Esophagus squamous epithelium (tissue), 5 donors: ENCODE data around the gene USP21. TPM values are rescaled to one million over a fixed set of nuclear protein-coding genes. Genes with fewer than 3 reads are reported as not detected.

ENCODE experiments used
- DNase-seq: peaks from one replicate; lab custom pipeline; 2025; lab: John Stamatoyannopoulos, UW
- H3K27ac ChIP-seq, 4 donors: fragments of 200-600 bp; sonication (generic); one replicate each; pipeline ENCODE4 v1.5.1; 2016 to 2019; ENCODE audit warnings: mild to moderate bottlenecking in 1 of 4
- H3K27me3 ChIP-seq, 4 donors: fragments of 200-600 bp; sonication (generic); 1 replicate in 3 of 4; 2 replicates in 1 of 4; pipeline versions ENCODE4 v1.5.1 to v1.6.0; 2017 to 2021; ENCODE audit warnings: antibody characterized with exemption in 1 of 4
- H3K36me3 ChIP-seq, 3 donors: fragments of 200-600 bp; sonication (generic); one replicate each; pipeline ENCODE4 v1.5.1; 2016 to 2019
- H3K4me1 ChIP-seq, 3 donors: fragments of 200-600 bp; sonication (generic); one replicate each; pipeline ENCODE4 v1.5.1; 2017 to 2019
- H3K4me3 ChIP-seq, 4 donors: fragments of 200-600 bp; sonication (generic); 1 replicate in 3 of 4; 2 replicates in 1 of 4; pipeline ENCODE4 v1.5.1; 2016 to 2019; ENCODE audit warnings: mild to moderate bottlenecking in 2 of 4, moderate library complexity in 1 of 4
- H3K9me3 ChIP-seq, 3 donors: fragments of 200-600 bp; sonication (generic); one replicate each; pipeline ENCODE4 v1.5.1; 2016 to 2019
- POLR2A ChIP-seq, 4 donors: fragments of 450-650 bp; IDR thresholded peaks; one replicate each; pipeline ENCODE4 v1.6.1; 2017; ENCODE audit warnings: antibody characterized with exemption in 4 of 4, mild to moderate bottlenecking in 4 of 4, moderate library complexity in 3 of 4
- WGBS, 2 donors: methylation state at CpG; one replicate each; pipeline ENCODE4 v1.1.5; 2018; 5-methylcytosine and 5-hydroxymethylcytosine counted together
- intact Hi-C: fragments of 100-400 bp; cut with DNase I; formaldehyde crosslinking; loops from one replicate; pipeline ENCODE4 v1.15.0; 2022
- total RNA-seq, 4 donors: library from RNA; depleted of rRNA; stranded (reverse); fragments of >200 nt; gene quantifications; one replicate each; pipeline ENCODE4 v1.1.0, GENCODE V29; 2016
- TF ChIP-seq, protein P1 (sequence below), 6 experiments: fragments of 450-650 bp in 4 of 6; fragments of 200-600 bp in 2 of 6; sonication (generic) in 2 of 6; IDR thresholded peaks; one replicate each; pipeline ENCODE4 v1.5.1; 2016 to 2019; ENCODE audit warnings: antibody characterized with exemption in 6 of 6, mild to moderate bottlenecking in 4 of 6, moderate library complexity in 4 of 6
- donor health status: DM: yes; HTN: yes; CAD: no.

Gene USP21
- total RNA-seq, 4 donors from 2014 or later, result 12.1 to 20.4 (median 17.0) TPM

GRCh38 chr1:161153176-161153575 lies 6.1 kb upstream of the USP21 start:
- H3K9me3 ChIP-seq, result no peaks in the 10 kb centered on the region
- peaks cover 7 to 29% (median 8%) of the 10 kb centered on the region in 3 donors for H3K4me1 ChIP-seq
- TF ChIP-seq, protein P1, sequence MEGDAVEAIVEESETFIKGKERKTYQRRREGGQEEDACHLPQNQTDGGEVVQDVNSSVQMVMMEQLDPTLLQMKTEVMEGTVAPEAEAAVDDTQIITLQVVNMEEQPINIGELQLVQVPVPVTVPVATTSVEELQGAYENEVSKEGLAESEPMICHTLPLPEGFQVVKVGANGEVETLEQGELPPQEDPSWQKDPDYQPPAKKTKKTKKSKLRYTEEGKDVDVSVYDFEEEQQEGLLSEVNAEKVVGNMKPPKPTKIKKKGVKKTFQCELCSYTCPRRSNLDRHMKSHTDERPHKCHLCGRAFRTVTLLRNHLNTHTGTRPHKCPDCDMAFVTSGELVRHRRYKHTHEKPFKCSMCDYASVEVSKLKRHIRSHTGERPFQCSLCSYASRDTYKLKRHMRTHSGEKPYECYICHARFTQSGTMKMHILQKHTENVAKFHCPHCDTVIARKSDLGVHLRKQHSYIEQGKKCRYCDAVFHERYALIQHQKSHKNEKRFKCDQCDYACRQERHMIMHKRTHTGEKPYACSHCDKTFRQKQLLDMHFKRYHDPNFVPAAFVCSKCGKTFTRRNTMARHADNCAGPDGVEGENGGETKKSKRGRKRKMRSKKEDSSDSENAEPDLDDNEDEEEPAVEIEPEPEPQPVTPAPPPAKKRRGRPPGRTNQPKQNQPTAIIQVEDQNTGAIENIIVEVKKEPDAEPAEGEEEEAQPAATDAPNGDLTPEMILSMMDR (IDR thresholded peaks at IDR 0.05), result no peak
- TF ChIP-seq POLR2A (IDR thresholded peaks at IDR 0.05), result no peak
- peak overlapping the region; percentile 94 to 97 (median 94) for H3K27ac ChIP-seq
- WGBS, 2 donors, result 22 to 24% methylated on average over 9 of the region's 9 CpGs
- peak overlapping the region; percentile 55 to 84 (median 72) for H3K4me3 ChIP-seq
- no peak for DNase-seq
- peaks cover 0 to 16% (median 6%) of the 10 kb centered on the region in 3 donors for H3K36me3 ChIP-seq
- no peaks in the 10 kb centered on the region for H3K27me3 ChIP-seq
- intact Hi-C loops, result no loop called here

GRCh38 chr1:161153682-161154337 lies 5.5 kb upstream of the USP21 start, which contains the start of gene UFC1:
UFC1 (plus strand) TSS chr1:161153978; CDS start chr1:161153998, 20 bp downstream.
- Histone ChIP-seq H3K36me3 (peaks cover 0 to 21% (median 8%) of the 10 kb centered on the region in 3 donors), H3K9me3 (no peaks in the 10 kb centered on the region), H3K4me3 (peak within 1 kb of the TSS; percentile 55 to 84 (median 72)), H3K27me3 (no peaks in the 10 kb centered on the region), H3K4me1 (peaks cover 7 to 35% (median 10%) of the 10 kb centered on the region in 3 donors), H3K27ac (peak within 1 kb of the TSS; percentile 94 to 97 (median 94))
- intact Hi-C loops, result no loop called here
- 0 to 1% methylated on average over 25 to 32 of the region's 33 CpGs for WGBS, 2 donors
- TF ChIP-seq POLR2A (IDR thresholded peaks at IDR 0.05), result peak in 1 of 4 donors; percentile 38
- TF ChIP-seq, protein P1 (IDR thresholded peaks at IDR 0.05), result peak in 2 of 6 experiments; percentile 4 to 19
- peak; percentile 54 for DNase-seq

GRCh38 chr1:161157867-161158266 lies 1.4 kb upstream of the USP21 start:
- DNase-seq, result no peak

DNA sequence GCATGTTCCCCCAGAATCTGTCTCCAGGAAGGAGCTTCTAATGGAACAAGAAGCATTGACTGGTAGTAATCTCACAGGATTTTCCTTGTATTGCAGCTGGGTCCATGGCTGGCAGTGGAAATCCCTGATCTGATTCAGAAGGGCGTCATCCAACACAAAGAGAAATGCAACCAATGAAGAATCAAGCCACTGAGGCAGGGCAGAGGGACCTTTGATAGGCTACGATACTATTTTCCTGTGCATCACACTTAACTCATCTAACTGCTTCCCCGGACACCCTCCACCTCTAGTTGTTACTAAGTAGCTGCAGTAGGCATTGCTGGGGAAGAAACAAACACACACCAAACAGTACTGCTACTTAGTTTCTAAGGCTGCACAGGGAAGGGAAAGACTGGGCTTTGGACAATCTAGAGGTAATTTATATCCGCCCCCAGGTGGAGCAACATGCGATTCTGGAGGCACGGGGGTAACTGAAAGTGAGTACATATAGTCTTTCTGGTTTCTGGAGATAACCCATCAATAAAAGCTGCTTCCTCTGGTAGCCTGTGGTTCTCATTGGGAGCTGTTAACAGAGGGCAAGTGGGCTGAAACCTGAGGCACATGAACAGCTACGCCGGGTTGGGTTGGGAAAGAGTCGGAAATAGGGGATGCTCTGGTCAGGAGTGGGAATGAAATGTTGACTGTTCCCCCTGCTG lies 837 bp upstream of the USP21 start:
- Histone ChIP-seq H3K4me1 (peaks cover 17 to 64% (median 30%) of the 10 kb centered on the region in 3 donors), H3K36me3 (peaks cover 0 to 50% (median 8%) of the 10 kb centered on the region in 3 donors), H3K9me3 (no peaks in the 10 kb centered on the region), H3K4me3 (peak overlapping the region; percentile 77 to 99 (median 84)), H3K27me3 (no peaks in the 10 kb centered on the region), H3K27ac (peak overlapping the region; percentile 87 to 96 (median 94))
- WGBS, 2 donors, result 29 to 44% methylated on average over 9 of the region's 9 CpGs
- TF ChIP-seq POLR2A (IDR thresholded peaks at IDR 0.05), result no peak
- TF ChIP-seq, protein P1 (IDR thresholded peaks at IDR 0.05), result no peak
- intact Hi-C loops, result no loop called here
- no peak for DNase-seq

More at GRCh38 chr1:161157867-161158266, 1.4 kb upstream of the USP21 start:
- Histone ChIP-seq H3K27me3 (no peaks in the 10 kb centered on the region), H3K27ac (no peak overlapping the region), H3K9me3 (no peaks in the 10 kb centered on the region), H3K4me3 (no peak overlapping the region), H3K4me1 (peaks cover 17 to 69% (median 34%) of the 10 kb centered on the region in 3 donors), H3K36me3 (peaks cover 0 to 44% (median 8%) of the 10 kb centered on the region in 3 donors)
- WGBS, 2 donors, result 100% methylated on average over 1 of the region's 1 CpG
- intact Hi-C loops, result no loop called here
- no peak for TF ChIP-seq POLR2A (IDR thresholded peaks at IDR 0.05)
- TF ChIP-seq, protein P1 (IDR thresholded peaks at IDR 0.05), result no peak

DNA sequence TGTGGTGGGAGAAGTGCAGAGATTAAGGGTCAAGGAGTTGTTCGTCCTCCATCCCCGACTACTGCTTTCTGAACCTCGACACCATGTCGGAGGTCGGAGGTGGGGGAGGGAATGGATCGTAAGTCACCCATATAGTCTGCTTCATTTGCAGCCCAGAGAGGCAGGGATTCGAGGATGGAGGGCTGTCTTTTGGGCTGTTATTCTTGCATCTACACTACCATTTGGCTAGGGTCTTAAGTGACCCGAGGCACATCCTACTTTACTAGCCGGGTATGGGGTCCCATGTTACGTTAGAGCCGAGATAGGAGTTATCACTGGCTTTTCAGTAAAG lies 578 bp downstream of the USP21 start:
- Histone ChIP-seq H3K27me3 (no peaks in the 10 kb centered on the region), H3K36me3 (peaks cover 0 to 64% (median 8%) of the 10 kb centered on the region in 3 donors), H3K4me3 (peak overlapping the region; percentile 77 to 99 (median 84)), H3K9me3 (no peaks in the 10 kb centered on the region), H3K4me1 (peaks cover 13 to 59% (median 26%) of the 10 kb centered on the region in 3 donors), H3K27ac (peak overlapping the region; percentile 87 to 96 (median 94))
- WGBS, 2 donors, result 14% methylated on average over 7 of the region's 11 CpGs
- intact Hi-C loops, result no loop called here
- DNase-seq, result no peak
- TF ChIP-seq, protein P1 (IDR thresholded peaks at IDR 0.05), result no peak
- no peak for TF ChIP-seq POLR2A (IDR thresholded peaks at IDR 0.05)
